Stimulated activated CD8-positive, alpha-beta memory T cell treated with anti-CD3 and anti-CD28 coated beads, Interleukin-12 subunit alpha, Interleukin-12 subunit beta, amount 100 ng/mL, for 1 hour (primary cell): Measurements from ENCODE around the gene CYP2C19.
"Not testable (repeated sequence)": the region's sequence is repeated elsewhere in the genome, so short reads cannot be mapped to it uniquely, and the experiment has no call there.

Experiments
- DNase-seq: peaks from one replicate; pipeline ENCODE4 v3.0.0-alpha.2; 2020; ENCODE audit warnings: low read depth

CYP2C19 gene

GRCh38 chr10:94889123-94889522 is 126.6 kb downstream of the CYP2C19 start:
- no peak for DNase-seq

DNA sequence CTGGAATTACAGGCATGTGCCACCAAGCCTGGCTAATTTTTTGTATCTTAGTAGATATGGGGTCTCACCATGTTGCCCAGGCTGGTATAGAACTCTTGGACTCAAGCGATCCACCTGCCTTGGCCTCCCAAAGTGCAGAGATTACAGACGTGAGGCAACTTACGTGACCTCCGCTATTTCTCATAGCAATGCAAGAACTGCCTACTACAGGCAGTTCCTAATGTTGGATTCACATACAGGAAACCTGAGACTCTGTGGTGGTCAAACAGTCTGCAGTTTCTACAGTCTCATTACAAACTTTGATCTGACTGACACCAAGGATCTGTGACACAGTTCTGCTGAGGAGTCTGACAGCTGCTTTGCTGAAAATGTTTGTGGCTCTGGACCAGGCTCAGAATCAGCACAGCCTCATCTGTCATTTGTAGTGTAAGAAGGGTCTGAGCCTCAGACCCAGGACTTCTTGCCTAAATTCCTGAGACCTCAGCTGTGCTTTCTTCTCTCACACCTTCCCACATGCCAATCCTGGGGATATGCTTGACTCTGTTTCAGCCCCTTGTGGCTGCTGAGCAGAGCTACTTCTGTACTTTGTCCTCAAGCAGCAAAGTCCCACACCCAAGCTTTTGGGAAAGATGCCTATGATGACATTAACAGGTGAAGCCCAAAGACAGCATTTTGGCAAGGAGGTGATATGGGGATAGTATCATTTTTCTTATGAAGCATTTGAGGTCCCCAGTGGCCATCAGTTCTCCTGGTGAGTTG is 128.0 kb downstream of the CYP2C19 start:
- DNase-seq, result no peak

GRCh38 chr10:94898414-94898813 is 135.9 kb downstream of the CYP2C19 start:
- DNase-seq, result not testable (repeated sequence)

DNA sequence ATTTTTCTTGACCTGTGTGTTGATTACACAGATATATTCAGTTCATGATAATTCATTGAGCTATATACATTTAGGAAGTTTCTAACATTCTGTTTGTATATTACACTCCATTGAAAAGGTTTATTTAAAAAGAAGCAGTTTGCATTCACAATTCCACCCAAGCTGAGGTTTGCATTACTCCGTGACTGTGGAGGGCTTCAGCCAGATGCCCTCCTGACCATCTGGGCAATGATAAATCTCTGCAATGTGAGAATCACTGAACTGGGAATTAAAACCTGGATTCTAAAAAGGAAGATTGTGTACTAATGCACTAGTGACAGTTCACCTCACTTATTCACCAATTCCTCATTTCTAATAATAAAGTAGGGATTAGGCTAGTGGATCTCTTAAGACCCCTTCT is 139.6 kb downstream of the CYP2C19 start:
- no peak for DNase-seq

DNA sequence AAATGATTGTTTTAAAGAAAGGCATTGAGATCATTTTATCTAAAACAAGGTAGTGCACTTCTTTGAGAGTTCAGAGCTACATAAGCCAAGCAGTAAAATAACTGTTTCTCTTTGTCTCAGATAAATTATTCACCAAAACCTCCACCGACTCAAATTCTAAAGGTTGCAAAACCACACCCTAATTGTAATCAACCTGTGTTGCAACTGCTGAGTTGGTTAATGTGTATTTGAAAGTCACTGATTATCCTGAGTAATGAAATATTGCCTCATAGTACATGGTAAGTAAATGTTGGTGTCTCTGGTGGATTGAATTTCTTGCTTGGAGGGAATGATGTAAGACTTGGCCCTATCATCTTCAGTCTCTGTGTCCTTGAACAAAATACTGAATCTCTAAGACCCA is 140.1 kb downstream of the CYP2C19 start:
- no peak for DNase-seq
